Stimulated activated naive B cell treated with anti-CD40 and anti-IgM and Interleukin-4, amounts not matched to agents 10 μg/mL and 1 μg/mL and 100 μg/mL, for 72 hours (primary cell): ENCODE measurements around the gene SCFD2.

Source experiments
- ATAC-seq, 2 donors: fragments of 150-1000 bp; cut with Tn5 transposase; replicated peaks; 2 replicates each; pipeline ENCODE4 v1.10.0; 2021; ENCODE audit warnings: moderate library complexity in 1 of 2
- DNase-seq: peaks from one replicate; pipeline ENCODE4 v3.0.0; 2021
- H3K27ac Mint-ChIP-seq: one replicate; pipeline ENCODE4 v1.8.0; 2022; ENCODE audit warnings: mild to moderate bottlenecking, mixed read lengths
- H3K27me3 Mint-ChIP-seq, 2 donors: one replicate each; pipeline ENCODE4 v1.8.0; 2022; ENCODE audit warnings: mixed read lengths in 2 of 2
- H3K36me3 Mint-ChIP-seq, 2 donors: one replicate each; pipeline ENCODE4 v1.8.0; 2022; ENCODE audit warnings: mixed read lengths in 2 of 2, mild to moderate bottlenecking in 1 of 2
- H3K4me1 Mint-ChIP-seq, 2 donors: one replicate each; pipeline ENCODE4 v1.8.0; 2022; ENCODE audit warnings: mixed read lengths in 2 of 2, mild to moderate bottlenecking in 1 of 2
- H3K4me3 Mint-ChIP-seq, 2 donors: one replicate each; pipeline ENCODE4 v1.8.0; 2022; ENCODE audit warnings: mild to moderate bottlenecking in 2 of 2, mixed read lengths in 2 of 2, moderate library complexity in 1 of 2
- H3K9me3 Mint-ChIP-seq, 2 donors: one replicate each; pipeline ENCODE4 v1.8.0; 2022; ENCODE audit warnings: mixed read lengths in 2 of 2, mild to moderate bottlenecking in 1 of 2

Gene SCFD2

DNA sequence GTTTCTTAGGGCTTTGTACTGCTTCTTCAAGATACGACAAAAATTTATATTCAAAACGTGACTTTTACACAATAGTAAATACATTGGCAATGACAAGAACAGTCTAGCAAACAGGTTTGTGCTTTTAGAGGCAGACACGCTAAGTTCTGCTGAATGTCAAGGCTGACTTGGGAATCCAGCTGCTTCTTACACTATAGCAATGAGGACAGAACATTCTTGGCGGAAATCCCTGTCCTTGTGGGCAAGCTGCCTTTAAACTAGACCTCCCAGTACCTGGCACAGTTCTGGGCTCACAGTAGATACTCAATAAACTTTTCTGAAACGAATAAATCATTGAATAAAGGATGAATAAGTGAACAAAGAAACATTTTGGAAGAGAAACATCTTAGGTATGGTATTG is 355.5 kb downstream of the SCFD2 start:
- ATAC-seq (no peak), DNase-seq (no peak)
- Mint-ChIP-seq H3K27me3 (no peaks in the 10 kb centered on the region), H3K36me3 (peaks cover 25 to 31% of the 10 kb centered on the region in 2 donors), H3K4me3 (no peak overlapping the region), H3K4me1 (peaks cover 13 to 26% of the 10 kb centered on the region in 2 donors), H3K27ac (no peak overlapping the region), H3K9me3 (peaks cover 0 to 2% of the 10 kb centered on the region in 2 donors)

DNA sequence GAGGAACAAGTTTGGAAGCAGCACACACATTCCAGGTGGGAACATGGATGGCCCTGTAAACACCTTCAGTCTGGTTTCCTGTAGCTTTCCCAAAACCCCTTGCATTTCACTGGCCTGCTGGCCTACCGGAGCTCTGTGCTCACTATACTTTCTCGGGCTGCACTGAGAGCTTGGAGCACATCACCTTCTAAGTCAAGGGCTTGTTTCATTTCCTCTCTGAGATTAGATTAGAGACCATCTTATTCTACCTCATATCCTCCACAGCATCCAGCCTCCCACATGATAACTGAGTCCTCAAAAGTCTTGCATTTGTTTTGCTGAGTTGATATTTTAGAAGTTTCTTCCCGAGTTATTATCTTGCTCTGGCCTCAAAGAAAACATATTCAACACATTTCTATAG is 356.0 kb downstream of the SCFD2 start:
- Mint-ChIP-seq H3K27ac (no peak overlapping the region), H3K27me3 (no peaks in the 10 kb centered on the region), H3K9me3 (peaks cover 0 to 2% of the 10 kb centered on the region in 2 donors), H3K4me1 (peaks cover 15 to 31% of the 10 kb centered on the region in 2 donors), H3K4me3 (no peak overlapping the region), H3K36me3 (peaks cover 25 to 31% of the 10 kb centered on the region in 2 donors)
- ATAC-seq (peak; percentile 60 to 61), DNase-seq (no peak)

DNA sequence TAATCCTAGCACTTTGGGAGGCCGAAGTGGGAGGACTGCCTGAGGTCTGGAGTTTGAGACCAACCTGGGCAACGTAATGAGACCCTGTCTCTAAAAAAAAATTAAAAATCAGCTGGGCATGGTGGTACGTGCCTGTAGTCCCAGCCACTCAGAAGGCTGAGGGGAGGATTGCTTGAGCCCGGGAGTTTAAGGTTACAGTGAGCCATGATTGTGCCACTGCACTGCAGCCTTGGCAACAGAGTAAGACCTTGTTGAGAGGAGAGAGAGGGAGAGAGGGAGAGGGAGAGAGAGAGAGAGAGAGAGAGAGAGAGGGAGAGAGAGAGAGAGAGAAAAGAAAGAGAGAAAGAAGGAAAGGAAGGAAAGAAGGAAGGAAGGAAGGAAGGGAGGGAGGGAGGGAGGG is 358.8 kb downstream of the SCFD2 start:
- no peak overlapping the region for H3K4me3 Mint-ChIP-seq
- no peaks in the 10 kb centered on the region for H3K27me3 Mint-ChIP-seq
- H3K4me1 Mint-ChIP-seq: peaks cover 12 to 27% of the 10 kb centered on the region in 2 donors
- ATAC-seq (no peak), DNase-seq (no peak)
- peaks cover 0 to 2% of the 10 kb centered on the region in 2 donors for H3K9me3 Mint-ChIP-seq
- peaks cover 24 to 31% of the 10 kb centered on the region in 2 donors for H3K36me3 Mint-ChIP-seq
- no peak overlapping the region for H3K27ac Mint-ChIP-seq

DNA sequence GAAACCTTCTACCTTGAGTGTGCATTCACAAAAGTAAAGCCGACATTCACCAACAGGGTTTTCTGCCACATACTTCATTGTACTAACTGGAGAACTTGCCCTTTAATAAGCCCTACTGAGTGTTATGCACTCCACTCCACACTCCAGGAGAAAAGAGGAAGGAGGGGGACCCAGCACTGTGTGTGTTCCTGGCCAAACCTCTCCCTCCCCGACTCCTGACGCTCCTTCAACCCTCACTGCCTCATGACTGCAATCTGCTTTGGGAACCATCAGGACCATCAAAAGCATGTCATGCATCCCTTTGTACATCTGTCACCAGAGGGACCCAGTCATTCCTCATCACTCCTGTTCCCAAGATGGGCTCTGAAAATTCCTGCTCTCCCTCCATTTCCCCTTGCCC is 360.1 kb downstream of the SCFD2 start:
- ATAC-seq (no peak), DNase-seq (no peak)
- H3K27me3 Mint-ChIP-seq: no peaks in the 10 kb centered on the region
- H3K4me3 Mint-ChIP-seq: no peak overlapping the region
- peaks cover 24 to 31% of the 10 kb centered on the region in 2 donors for H3K36me3 Mint-ChIP-seq
- peaks cover 0 to 2% of the 10 kb centered on the region in 2 donors for H3K9me3 Mint-ChIP-seq
- H3K27ac Mint-ChIP-seq: peak overlapping the region; percentile 11
- H3K4me1 Mint-ChIP-seq: peaks cover 12 to 27% of the 10 kb centered on the region in 2 donors

DNA sequence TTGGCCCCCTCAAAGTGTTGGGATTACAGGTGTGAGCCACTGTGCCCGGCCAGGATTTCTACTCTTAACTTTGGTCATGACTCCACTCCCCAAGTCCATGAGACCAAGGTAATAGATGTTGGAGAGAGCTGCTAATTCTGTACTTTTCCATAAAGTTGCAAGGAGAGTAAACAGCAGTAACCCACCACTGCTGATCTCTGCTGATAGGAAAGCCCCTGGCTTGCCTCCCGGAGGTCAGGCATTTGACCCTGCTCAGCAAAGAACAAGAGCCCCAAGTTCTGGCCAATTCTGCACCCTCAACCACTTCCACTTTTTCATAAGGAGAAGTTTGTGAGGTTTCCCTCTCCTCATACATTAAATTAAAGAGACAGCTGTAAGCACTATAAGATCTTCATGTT is 360.7 kb downstream of the SCFD2 start:
- DNase-seq (no peak), ATAC-seq (peak in 1 of 2 donors; percentile 33)
- no peak overlapping the region for H3K27ac Mint-ChIP-seq
- peaks cover 0 to 2% of the 10 kb centered on the region in 2 donors for H3K9me3 Mint-ChIP-seq
- peaks cover 12 to 26% of the 10 kb centered on the region in 2 donors for H3K4me1 Mint-ChIP-seq
- H3K36me3 Mint-ChIP-seq: peaks cover 24 to 31% of the 10 kb centered on the region in 2 donors
- no peaks in the 10 kb centered on the region for H3K27me3 Mint-ChIP-seq
- no peak overlapping the region for H3K4me3 Mint-ChIP-seq

DNA sequence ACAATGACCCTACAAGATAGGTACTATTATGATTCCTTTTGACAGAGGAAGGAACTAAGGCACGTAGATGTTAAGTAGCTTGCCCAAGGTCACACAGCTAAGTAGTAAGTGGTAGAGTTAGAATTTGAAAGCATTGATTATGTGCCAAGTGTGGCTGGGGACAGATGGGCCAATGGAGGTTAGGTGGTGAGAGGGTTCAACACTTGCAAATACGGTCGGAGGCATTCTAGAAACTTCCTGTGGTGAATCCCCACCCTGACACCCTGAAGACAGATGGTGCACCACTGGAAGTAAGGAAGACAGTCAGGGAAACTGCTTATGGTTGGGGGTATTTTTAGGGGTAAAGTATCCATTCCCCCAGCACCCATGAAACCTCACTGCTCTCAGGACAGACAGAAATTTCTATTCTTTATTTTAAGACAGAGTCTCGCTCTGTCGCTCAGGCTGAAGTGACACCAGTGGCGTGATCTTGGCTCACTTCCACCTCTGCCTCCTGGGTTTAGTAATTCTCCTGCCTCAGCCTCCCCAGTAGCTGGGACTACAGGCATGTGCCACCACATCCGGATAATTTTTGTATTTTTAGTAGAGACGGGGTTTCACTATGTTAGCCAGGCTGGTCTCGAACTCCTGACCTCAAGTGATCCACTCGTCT is 361.2 kb downstream of the SCFD2 start:
- Mint-ChIP-seq H3K4me3 (no peak overlapping the region), H3K27ac (no peak overlapping the region), H3K27me3 (no peaks in the 10 kb centered on the region), H3K9me3 (peaks cover 0 to 2% of the 10 kb centered on the region in 2 donors), H3K4me1 (peaks cover 12 to 21% of the 10 kb centered on the region in 2 donors), H3K36me3 (peaks cover 25 to 34% of the 10 kb centered on the region in 2 donors)
- ATAC-seq (no peak), DNase-seq (no peak)

DNA sequence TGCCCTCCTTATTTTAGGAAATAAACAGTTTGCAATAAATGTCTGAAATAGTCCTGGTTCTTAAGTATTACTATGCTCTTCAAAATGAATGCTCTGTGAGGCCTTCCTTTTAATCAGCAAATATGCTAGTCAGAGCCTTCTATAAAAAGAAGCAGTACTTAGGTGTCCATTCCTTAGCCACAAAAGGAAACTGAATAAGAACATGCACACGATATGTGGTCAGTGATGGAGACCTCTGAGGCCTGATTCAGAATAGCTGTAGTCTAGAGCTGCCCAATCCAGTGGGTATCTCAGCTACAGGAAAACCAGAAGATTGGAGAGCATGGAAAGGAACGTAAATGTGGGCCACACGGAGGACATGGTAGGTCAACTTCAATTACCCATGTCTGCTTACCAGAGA is 361.9 kb downstream of the SCFD2 start:
- Mint-ChIP-seq H3K36me3 (peaks cover 26 to 41% of the 10 kb centered on the region in 2 donors), H3K4me3 (no peak overlapping the region)

DNA sequence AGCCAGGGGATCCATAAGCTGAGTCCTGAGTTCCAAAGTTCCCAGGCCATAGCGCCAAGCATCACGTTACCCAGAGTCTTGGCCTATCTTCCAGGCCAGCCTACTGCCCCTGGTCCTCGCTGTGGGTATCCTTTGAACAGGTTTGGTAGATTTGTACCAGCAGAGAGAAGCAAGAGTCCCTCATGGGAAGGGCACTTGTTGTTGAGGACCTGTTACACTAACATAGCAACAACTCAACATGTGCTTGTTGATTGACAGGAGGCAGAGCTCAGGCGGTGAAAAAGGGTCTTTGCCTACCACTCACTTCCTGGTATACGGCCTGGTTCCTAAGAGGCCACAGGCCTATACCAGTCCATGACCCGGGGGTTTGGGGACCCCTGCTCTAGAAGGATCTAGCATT is 365.3 kb downstream of the SCFD2 start:
- Mint-ChIP-seq H3K9me3 (no peaks in the 10 kb centered on the region), H3K4me1 (peaks cover 5 to 13% of the 10 kb centered on the region in 2 donors), H3K36me3 (peaks cover 13 to 35% of the 10 kb centered on the region in 2 donors), H3K27me3 (no peaks in the 10 kb centered on the region), H3K27ac (no peak overlapping the region), H3K4me3 (no peak overlapping the region)
- DNase-seq: no peak
- no peak for ATAC-seq

More for the DNA sequence above, 361.9 kb downstream of the SCFD2 start:
- Mint-ChIP-seq H3K27ac (no peak overlapping the region), H3K4me1 (peaks cover 12 to 19% of the 10 kb centered on the region in 2 donors), H3K27me3 (no peaks in the 10 kb centered on the region), H3K9me3 (peaks cover 0 to 2% of the 10 kb centered on the region in 2 donors)
- DNase-seq: no peak
- ATAC-seq: no peak

DNA sequence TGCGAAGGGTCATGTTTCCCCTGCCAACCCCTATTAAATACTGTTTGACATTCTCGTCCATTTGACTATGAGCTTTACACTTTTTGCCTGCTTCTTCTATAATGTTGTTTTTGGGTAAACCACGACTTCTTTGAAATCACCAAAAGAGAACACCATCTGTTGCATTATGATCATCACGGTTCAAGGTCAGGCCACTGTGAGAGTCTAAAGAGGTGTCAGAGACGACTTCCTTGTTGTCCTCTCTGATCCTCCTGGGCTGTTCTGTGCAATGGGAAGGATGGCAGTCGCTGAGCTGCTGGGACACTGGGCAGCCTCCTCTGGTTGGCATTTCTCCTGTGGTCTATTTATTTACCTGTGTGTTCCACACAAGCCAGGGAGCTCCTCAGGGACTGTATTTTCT is 366.2 kb downstream of the SCFD2 start:
- Mint-ChIP-seq H3K36me3 (peaks cover 13 to 38% of the 10 kb centered on the region in 2 donors), H3K27me3 (no peaks in the 10 kb centered on the region), H3K27ac (no peak overlapping the region), H3K4me3 (no peak overlapping the region), H3K9me3 (no peaks in the 10 kb centered on the region), H3K4me1 (peaks cover 3 to 6% of the 10 kb centered on the region in 2 donors)
- DNase-seq (no peak), ATAC-seq (no peak)

DNA sequence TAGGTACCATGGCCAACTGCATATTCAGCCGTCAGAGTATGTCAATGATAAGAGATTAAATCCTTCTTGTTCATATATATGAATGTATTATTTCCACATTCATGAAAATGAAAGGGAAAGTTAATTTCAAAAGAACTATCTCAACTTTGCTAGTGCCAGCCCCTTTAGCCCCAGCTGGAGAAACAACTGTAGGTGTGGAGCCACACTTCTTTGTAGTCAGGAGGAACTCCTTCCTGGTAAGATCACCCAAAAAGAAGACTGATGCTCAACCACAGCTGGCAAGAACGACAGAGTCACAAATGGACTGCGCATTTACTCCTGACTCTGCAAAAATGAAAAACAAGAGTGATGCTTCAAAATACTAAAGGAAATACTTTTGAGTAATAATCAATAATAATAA is 367.4 kb downstream of the SCFD2 start:
- H3K9me3 Mint-ChIP-seq: no peaks in the 10 kb centered on the region
- H3K4me3 Mint-ChIP-seq: no peak overlapping the region
- H3K27ac Mint-ChIP-seq: no peak overlapping the region
- ATAC-seq: no peak
- H3K36me3 Mint-ChIP-seq: peaks cover 15 to 39% of the 10 kb centered on the region in 2 donors
- H3K4me1 Mint-ChIP-seq: no peaks in the 10 kb centered on the region
- H3K27me3 Mint-ChIP-seq: no peaks in the 10 kb centered on the region
- DNase-seq: no peak

DNA sequence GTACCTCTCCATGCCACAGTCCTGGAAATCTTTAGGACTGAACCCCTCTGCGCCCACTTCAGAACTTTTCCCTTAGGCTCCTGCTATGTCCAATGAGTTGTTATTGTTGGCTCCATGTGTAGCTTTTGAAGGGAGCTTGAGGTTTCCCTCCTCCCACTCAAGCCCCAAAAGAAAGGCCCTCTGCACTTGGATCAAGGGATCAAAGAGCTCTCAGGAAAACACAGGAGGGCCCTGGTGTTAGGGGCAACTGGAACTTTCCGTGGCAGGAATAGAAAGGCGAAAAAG is 368.8 kb downstream of the SCFD2 start:
- H3K9me3 Mint-ChIP-seq: no peaks in the 10 kb centered on the region
- ATAC-seq (no peak), DNase-seq (no peak)
- no peaks in the 10 kb centered on the region for H3K4me1 Mint-ChIP-seq
- peaks cover 19 to 33% of the 10 kb centered on the region in 2 donors for H3K36me3 Mint-ChIP-seq
- H3K27ac Mint-ChIP-seq: no peak overlapping the region
- no peaks in the 10 kb centered on the region for H3K27me3 Mint-ChIP-seq
- H3K4me3 Mint-ChIP-seq: no peak overlapping the region

DNA sequence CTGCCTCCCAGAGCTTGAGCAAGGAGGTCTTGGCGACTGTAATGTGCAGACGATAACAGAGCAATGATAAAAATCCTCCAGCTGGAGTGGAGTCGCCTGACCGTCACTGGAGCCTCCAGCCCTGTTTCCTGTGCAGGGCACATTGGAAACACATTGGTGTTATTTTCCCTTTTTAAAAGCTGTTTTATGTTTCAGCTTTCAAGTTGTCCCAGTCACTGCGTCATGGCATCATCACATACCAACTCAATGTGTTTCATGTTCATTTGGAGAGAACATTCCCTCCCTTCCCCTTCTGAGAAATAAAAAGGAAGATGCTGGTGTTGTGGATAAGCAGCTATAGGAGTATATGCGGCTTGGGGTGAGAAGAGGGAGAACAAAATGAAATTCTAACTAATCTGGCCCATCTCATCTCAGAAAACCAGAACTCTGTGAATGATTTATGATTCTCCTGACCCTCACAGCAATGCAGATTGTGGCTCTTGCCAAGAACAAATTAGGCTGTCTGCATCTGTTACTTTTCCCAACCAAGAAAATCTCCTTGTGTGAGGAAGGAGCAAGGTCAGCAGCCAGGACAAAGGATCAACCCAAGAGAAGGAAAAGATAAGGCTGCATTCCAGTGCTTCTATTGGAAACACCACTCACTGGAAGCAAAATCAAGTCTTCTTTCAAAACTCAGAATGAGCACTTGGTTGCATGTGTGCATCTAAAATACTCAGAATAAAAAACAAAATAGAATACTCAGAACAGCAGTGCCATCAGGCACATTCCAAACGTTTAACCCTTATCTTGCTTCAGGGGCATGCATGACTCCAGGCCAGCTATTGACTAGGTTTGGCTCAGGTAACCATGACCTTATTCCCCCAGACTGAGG is 369.4 kb downstream of the SCFD2 start:
- H3K9me3 Mint-ChIP-seq: no peaks in the 10 kb centered on the region

DNA sequence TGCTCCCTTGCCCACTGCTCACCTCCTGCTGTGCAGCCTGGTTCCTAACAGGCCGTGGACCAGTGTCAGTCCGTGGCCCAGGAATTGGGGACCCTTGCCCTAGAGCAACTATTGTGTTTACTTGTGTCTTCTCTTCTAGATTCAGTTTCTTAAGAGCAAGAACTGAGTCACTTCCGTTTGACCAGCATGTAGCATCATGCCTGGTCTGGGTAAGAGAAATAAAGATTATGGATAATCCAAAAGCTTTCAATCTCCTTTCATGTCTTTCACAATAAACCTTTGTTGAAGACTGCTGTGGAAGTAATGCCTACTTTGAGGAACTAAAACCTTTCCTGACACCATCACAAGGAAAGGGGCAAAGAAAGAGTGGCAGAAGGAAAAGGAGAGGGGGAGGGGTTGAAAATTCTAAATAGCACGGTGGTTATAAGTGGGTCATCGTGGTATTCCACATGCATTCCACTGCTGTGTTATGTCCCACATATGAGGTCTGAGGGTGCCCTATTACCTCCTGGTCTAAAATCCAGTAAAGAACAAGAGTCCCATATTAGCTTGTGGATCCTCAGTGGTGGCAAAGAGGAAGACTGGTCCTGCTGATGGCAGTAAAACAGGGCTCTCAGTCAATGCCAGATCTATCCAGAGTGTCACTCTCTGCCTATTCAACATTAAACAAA is 370.4 kb downstream of the SCFD2 start:
- Mint-ChIP-seq H3K4me3 (no peak overlapping the region), H3K4me1 (no peaks in the 10 kb centered on the region), H3K27me3 (no peaks in the 10 kb centered on the region), H3K9me3 (no peaks in the 10 kb centered on the region), H3K27ac (no peak overlapping the region), H3K36me3 (peaks cover 25 to 45% of the 10 kb centered on the region in 2 donors)
- ATAC-seq (no peak), DNase-seq (no peak)

More for the DNA sequence above, 369.4 kb downstream of the SCFD2 start:
- H3K4me3 Mint-ChIP-seq: no peak overlapping the region
- H3K27me3 Mint-ChIP-seq: no peaks in the 10 kb centered on the region
- DNase-seq: no peak
- H3K27ac Mint-ChIP-seq: no peak overlapping the region
- no peak for ATAC-seq
- no peaks in the 10 kb centered on the region for H3K4me1 Mint-ChIP-seq
- H3K36me3 Mint-ChIP-seq: peaks cover 22 to 37% of the 10 kb centered on the region in 2 donors

DNA sequence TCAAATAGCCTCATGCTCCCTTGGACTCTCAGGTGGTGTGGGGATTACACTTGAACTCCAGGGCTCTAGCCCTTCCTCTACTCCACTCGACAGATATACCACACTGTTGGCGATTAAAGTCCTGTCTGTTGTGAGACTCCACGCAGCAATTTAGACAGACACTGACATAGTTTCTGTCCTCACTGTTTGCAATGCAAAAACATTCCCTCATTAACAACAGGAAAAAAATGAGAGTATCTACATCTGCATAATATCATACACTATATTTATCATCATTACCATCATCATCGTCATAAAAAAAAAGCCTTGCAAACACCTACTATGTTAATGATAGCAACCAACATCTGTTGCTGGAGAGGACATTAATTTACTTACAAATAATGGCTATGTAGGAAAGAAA is 371.3 kb downstream of the SCFD2 start:
- Mint-ChIP-seq H3K9me3 (no peaks in the 10 kb centered on the region), H3K4me3 (no peak overlapping the region), H3K27ac (no peak overlapping the region), H3K36me3 (peaks cover 22 to 41% of the 10 kb centered on the region in 2 donors), H3K27me3 (no peaks in the 10 kb centered on the region), H3K4me1 (no peaks in the 10 kb centered on the region)
- ATAC-seq (no peak), DNase-seq (no peak)
